ENCODE data around the gene RSBN1. TPM values are rescaled to one million over a fixed set of nuclear protein-coding genes. Genes with fewer than 3 reads are reported as not detected.

RSBN1 gene
- total and polyA plus RNA-seq, 10 of the 15 experiments (the other 5 are each of a cell fraction or from before 2014, with no cell fraction given) = 2.9 to 26.8 (median 11.5) TPM

DNA sequence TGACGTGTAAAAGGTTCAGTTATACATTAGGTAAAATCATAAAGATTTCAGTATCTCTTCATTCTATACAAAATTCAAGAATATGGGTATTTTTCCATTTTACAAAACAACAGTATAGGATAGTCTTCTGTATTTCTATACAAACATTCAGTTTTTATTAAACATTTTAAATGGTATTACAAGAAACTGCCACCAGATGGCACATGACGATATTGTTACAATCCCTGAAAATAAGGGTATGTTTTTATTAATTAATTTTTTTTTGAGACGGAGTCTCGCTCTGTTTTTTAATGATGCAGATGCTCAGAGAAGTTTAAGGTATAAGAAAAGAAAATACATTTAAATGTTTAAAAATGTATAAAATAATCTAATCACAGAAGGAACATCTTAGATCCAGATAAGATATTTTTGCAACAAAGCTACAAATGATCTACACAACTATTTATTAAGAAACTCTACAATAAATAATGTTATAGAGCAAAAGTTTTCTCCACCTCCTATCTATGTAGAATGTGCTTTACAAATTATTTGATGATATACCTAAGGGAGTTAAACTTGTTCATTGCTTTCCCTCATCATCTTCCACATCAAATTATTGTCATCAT, 23.5 kb upstream of the RSBN1 start (continued):
- TF ChIP-seq POLR2AphosphoS2 (IDR thresholded peaks at IDR 0.05; ENCODE audit: low read depth, low read length) (no peak), PKNOX1 (IDR thresholded peaks at IDR 0.05) (no peak), RFX5 (IDR thresholded peaks at IDR 0.05; ENCODE audit: low read depth, low read length) (no peak), POU2F2 (IDR thresholded peaks at IDR 0.05; ENCODE audit: borderline replicate concordance, low read depth, low read length) (no peak), MTA3 (IDR thresholded peaks at IDR 0.05; ENCODE audit: borderline replicate concordance, low read length) (no peak), RAD21 (IDR thresholded peaks at IDR 0.05; ENCODE audit: insufficient read depth, low read depth, low read length) (peak; percentile 69), ETV6 (conservative IDR thresholded peaks at IDR 0.05 in 1 of 2, IDR thresholded peaks at IDR 0.05 in 1 of 2; ENCODE audit: borderline replicate concordance in 1 of 2, low read depth in 1 of 2) (0 out of 4 replicates have a peak, but pooled peaks of 1 of the 2 experiments have one; percentile 73), JUNB (IDR thresholded peaks at IDR 0.05) (no peak), CBFB (IDR thresholded peaks at IDR 0.05; ENCODE audit: low read depth) (no peak), YY1 (IDR thresholded peaks at IDR 0.05; ENCODE audit: low read depth, low read length) (no peak), SKIL (IDR thresholded peaks at IDR 0.05; ENCODE audit: low read depth, poor library complexity, severe bottlenecking) (no peak), RUNX3 (IDR thresholded peaks at IDR 0.05; ENCODE audit: low read length) (no peak), MAX (IDR thresholded peaks at IDR 0.05; ENCODE audit: low read depth, low read length) (no peak), ZNF274 (IDR thresholded peaks at IDR 0.05; ENCODE audit: insufficient read depth, insufficient read length) (no peak), SMC3 (IDR thresholded peaks at IDR 0.05; ENCODE audit: borderline replicate concordance, low read length) (peak; percentile 78; the same call in 1 of the 2 replicates), DPF2 (IDR thresholded peaks at IDR 0.05) (no peak), CEBPB (IDR thresholded peaks at IDR 0.05; ENCODE audit: borderline replicate concordance in 1 of 2, low read depth in 2 of 2, low read length in 2 of 2) (no peak), IRF5 (IDR thresholded peaks at IDR 0.05; ENCODE audit: borderline replicate concordance) (no peak), BMI1 (IDR thresholded peaks at IDR 0.05; ENCODE audit: borderline replicate concordance) (no peak), IRF4 (IDR thresholded peaks at IDR 0.05; ENCODE audit: low read depth, low read length) (no peak), SP1 (IDR thresholded peaks at IDR 0.05; ENCODE audit: low read depth, low read length) (no peak), RBBP5 (conservative IDR thresholded peaks at IDR 0.05) (no peak)
- TF ChIP-seq, protein P1, sequence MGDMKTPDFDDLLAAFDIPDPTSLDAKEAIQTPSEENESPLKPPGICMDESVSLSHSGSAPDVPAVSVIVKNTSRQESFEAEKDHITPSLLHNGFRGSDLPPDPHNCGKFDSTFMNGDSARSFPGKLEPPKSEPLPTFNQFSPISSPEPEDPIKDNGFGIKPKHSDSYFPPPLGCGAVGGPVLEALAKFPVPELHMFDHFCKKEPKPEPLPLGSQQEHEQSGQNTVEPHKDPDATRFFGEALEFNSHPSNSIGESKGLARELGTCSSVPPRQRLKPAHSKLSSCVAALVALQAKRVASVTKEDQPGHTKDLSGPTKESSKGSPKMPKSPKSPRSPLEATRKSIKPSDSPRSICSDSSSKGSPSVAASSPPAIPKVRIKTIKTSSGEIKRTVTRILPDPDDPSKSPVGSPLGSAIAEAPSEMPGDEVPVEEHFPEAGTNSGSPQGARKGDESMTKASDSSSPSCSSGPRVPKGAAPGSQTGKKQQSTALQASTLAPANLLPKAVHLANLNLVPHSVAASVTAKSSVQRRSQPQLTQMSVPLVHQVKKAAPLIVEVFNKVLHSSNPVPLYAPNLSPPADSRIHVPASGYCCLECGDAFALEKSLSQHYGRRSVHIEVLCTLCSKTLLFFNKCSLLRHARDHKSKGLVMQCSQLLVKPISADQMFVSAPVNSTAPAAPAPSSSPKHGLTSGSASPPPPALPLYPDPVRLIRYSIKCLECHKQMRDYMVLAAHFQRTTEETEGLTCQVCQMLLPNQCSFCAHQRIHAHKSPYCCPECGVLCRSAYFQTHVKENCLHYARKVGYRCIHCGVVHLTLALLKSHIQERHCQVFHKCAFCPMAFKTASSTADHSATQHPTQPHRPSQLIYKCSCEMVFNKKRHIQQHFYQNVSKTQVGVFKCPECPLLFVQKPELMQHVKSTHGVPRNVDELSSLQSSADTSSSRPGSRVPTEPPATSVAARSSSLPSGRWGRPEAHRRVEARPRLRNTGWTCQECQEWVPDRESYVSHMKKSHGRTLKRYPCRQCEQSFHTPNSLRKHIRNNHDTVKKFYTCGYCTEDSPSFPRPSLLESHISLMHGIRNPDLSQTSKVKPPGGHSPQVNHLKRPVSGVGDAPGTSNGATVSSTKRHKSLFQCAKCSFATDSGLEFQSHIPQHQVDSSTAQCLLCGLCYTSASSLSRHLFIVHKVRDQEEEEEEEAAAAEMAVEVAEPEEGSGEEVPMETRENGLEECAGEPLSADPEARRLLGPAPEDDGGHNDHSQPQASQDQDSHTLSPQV (IDR thresholded peaks at IDR 0.05) = 0 out of 2 replicates have a peak, but pooled peaks have one; percentile 6

Measured in GM12878 (cell line).